AG04449 (cell line): ENCODE results near the gene RHOG.
"Not testable (repeated sequence)": the region's sequence is repeated elsewhere in the genome, so short reads cannot be mapped to it uniquely, and the experiment has no call there.

Experiments
- CTCF ChIA-PET: fragments of 350-600 bp; formaldehyde crosslinking; extraction: SDS; loops from one replicate; lab custom pipeline; 2021; ENCODE audit warnings: antibody characterized with exemption; lab: Yijun Ruan, JAX
- POLR2A ChIA-PET: fragments of 400-600, 350-600 bp; formaldehyde crosslinking; extraction: SDS; loops from one replicate; lab custom pipeline; 2020; ENCODE audit warnings: antibody characterized with exemption, inconsistent platforms; lab: Yijun Ruan, JAX
- DNase-seq: peaks from one replicate; pipeline ENCODE4 v3.0.0-alpha.2; 2010; ENCODE audit warnings: low read depth, low spot score
- H3K4me3 ChIP-seq: 2 replicates; pipeline ENCODE4 v1.5.1; 2011; ENCODE audit warnings: low read depth, mild to moderate bottlenecking, control low read depth, low read length
- TF ChIP-seq, protein P1 (sequence below): IDR thresholded peaks from one replicate; pipeline ENCODE4 v1.5.1; 2011; ENCODE audit warnings: mild to moderate bottlenecking, moderate library complexity, low read length, control low read depth, inconsistent platforms; ENCODE audit not compliant: insufficient read depth; ENCODE audit errors: missing control alignments

Gene RHOG

GRCh38 chr11:3820971-3821370, 19.8 kb downstream of the RHOG start:
- TF ChIP-seq, protein P1, sequence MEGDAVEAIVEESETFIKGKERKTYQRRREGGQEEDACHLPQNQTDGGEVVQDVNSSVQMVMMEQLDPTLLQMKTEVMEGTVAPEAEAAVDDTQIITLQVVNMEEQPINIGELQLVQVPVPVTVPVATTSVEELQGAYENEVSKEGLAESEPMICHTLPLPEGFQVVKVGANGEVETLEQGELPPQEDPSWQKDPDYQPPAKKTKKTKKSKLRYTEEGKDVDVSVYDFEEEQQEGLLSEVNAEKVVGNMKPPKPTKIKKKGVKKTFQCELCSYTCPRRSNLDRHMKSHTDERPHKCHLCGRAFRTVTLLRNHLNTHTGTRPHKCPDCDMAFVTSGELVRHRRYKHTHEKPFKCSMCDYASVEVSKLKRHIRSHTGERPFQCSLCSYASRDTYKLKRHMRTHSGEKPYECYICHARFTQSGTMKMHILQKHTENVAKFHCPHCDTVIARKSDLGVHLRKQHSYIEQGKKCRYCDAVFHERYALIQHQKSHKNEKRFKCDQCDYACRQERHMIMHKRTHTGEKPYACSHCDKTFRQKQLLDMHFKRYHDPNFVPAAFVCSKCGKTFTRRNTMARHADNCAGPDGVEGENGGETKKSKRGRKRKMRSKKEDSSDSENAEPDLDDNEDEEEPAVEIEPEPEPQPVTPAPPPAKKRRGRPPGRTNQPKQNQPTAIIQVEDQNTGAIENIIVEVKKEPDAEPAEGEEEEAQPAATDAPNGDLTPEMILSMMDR, result no peak
- POLR2A ChIA-PET, result no interaction called here
- H3K4me3 ChIP-seq, result no peak overlapping the region
- CTCF ChIA-PET, result interaction anchor here (1.1 to 4.6 kb wide), 3 partner anchors 13 to 251 kb away, joined by 4 to 54 read pairs (median 11); partner anchors contain the start of gene PGAP2
- no peak for DNase-seq

DNA sequence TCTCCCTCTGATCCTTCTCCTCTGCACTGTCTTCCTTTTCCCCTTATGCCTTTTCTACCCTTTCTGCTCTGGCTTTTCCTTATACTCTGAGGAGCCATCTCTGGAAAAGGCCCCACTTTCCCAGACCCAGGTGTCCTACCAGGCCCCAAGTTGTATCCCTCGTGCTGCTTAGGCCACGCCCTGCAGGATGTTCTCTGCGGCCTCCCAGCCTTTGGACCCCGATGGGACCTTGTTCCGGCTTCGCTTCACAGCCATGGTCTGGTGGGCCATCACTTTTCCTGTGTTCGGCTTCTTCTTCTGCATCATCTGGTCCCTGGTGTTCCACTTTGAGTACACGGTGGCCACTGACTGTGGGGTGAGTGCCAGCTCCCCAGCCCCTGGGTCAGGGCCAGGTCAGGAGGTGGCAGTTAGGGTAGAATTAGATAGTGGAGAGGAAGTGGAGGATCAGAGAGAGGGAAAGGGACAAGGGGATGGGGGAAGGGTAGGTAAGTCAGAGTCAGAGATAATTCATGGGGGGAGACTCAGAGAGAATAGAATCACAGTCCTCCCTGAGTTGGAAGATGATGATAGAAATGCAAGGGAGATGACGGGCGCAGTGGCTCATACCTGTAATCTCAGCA, 23.5 kb downstream of the RHOG start:
- POLR2A ChIA-PET, result no interaction called here
- TF ChIP-seq, protein P1, result no peak
- CTCF ChIA-PET, result interaction anchor here (1.7 to 4.6 kb wide), 2 partner anchors 9 to 26 kb away, joined by 4 to 54 read pairs; partner anchors contain the start of gene PGAP2
- no peak overlapping the region for H3K4me3 ChIP-seq
- DNase-seq, result no peak

GRCh38 chr11:3816673-3817072, 24.1 kb downstream of the RHOG start:
- CTCF ChIA-PET, result interaction anchor here (0.7 to 4.6 kb wide), 4 partner anchors 9 to 38 kb away, joined by 3 to 54 read pairs (median 6); partner anchors contain the start of genes PGAP2, RHOG and STIM1
- TF ChIP-seq, protein P1, result no peak
- POLR2A ChIA-PET, result no interaction called here
- no peak overlapping the region for H3K4me3 ChIP-seq
- DNase-seq, result no peak

DNA sequence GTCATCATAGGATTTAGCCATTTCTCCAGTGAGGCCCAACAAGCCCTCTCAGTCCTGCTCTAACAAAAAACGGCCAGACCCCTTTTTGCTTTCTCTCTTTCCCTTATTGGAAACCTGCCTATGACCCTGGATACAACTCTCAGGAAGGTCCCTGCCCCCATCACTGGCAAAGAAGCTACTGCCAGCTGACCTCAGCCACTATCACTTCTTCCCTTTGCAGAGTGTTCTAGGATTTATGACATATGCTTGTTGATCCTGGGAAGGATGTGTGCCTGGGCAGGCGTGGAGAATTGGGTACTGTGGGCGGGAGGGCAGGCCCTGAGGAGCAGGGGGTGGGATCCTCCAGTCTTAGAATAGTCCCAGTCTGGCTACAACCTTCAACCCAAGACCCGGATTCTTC, 24.9 kb downstream of the RHOG start:
- TF ChIP-seq, protein P1, result no peak
- POLR2A ChIA-PET, result no interaction called here
- DNase-seq, result no peak
- CTCF ChIA-PET, result interaction anchor here (0.7 to 2.3 kb wide), 5 partner anchors 8 to 119 kb away, joined by 3 to 9 read pairs (median 3); partner anchors contain the start of genes PGAP2, RHOG and STIM1
- H3K4me3 ChIP-seq, result no peak overlapping the region

DNA sequence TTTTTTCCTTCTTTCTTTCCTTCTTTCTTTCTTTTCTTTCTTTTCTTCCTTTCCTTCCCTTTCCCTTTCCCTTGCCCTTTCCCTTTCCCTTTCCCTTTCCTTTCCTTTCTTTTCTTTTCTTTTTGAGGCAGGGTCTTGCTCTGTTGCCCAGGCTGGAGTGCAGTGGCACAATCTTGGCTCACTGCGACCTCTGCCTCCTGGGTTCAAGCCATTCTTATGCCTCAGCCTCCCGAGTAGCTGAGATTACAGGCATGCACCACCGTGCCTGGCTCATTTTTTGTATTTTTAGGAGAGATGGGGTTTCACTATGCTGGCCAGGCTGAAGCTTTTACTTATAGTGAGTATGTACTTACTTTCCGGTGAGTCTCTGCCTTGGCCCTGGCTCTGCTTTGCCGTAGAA, 25.9 kb downstream of the RHOG start:
- POLR2A ChIA-PET, H3K4me3 ChIP-seq, DNase-seq: not testable (repeated sequence)
- CTCF ChIA-PET, result interaction anchor here (1.7 to 2.3 kb wide), 3 partner anchors 7 to 40 kb away, joined by 9 to 13 read pairs (median 9); partner anchors contain the start of genes PGAP2 and STIM1

DNA sequence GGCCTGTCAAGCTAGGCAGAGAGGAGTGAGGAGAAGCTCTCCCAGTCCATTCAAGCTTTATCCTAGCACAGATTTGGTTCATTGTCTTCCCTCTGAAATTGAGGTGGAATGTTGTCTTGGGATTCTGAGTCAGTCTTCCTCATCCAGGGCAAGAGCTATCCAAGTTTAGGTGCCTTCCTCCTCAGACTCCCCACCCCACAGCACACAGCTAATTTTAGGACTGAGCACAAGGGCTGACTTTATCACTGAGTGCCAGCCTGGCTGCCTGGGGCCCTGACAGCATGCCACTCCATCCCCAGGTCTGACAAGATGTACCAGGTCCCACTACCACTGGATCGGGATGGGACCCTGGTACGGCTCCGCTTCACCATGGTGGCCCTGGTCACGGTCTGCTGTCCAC, 29.8 kb downstream of the RHOG start:
- POLR2A ChIA-PET, result interaction anchor here (0.7 kb wide), 1 partner anchor 12 kb away, joined by 3 read pairs; no protein-coding TSS in a partner anchor
- TF ChIP-seq, protein P1, result no peak
- CTCF ChIA-PET, result interaction anchor here (0.6 to 8.5 kb wide), 4 partner anchors 9 to 263 kb away, joined by 3 to 73 read pairs (median 22); partner anchors contain the start of gene NUP98

More for the DNA sequence above, 29.8 kb downstream of the RHOG start:
- no peak overlapping the region for H3K4me3 ChIP-seq
- no peak for DNase-seq
